LHCN-M2 (cell line): ENCODE results near the gene FNDC3B. TPM values are rescaled to one million over a fixed set of nuclear protein-coding genes. Genes with fewer than 3 reads are reported as not detected.
"Not testable (repeated sequence)": the region's sequence is repeated elsewhere in the genome, so short reads cannot be mapped to it uniquely, and the experiment has no call there.

Experiments
- DNase-seq: peaks from one replicate; pipeline ENCODE4 v3.0.0-alpha.2; 2012; ENCODE audit warnings: low read depth
- polyA plus RNA-seq: library from polyadenylated mRNA; unstranded; fragments of >200 nt; gene quantifications from one replicate; pipeline ENCODE4 v1.2.1, GENCODE V29; 2012; ENCODE audit warnings: missing spikeins
- total RNA-seq: library from RNA; depleted of rRNA; stranded (reverse); fragments of >200 nt; gene quantifications from 2 replicates; pipeline ENCODE4 v1.2.3, GENCODE V29; 2014; rRNA removed

FNDC3B gene
- total RNA-seq, result 38.6 and 40.4 TPM in 2 replicates
- 29.0 TPM for polyA plus RNA-seq

GRCh38 chr3:172039436-172040077 lies at the start of gene FNDC3B:
TSS of gene FNDC3B (plus strand) at chr3:172039578. CDS start at chr3:172112480, 72,902 bp downstream.
- DNase-seq, result peak; percentile 93

- DNase-seq, result not testable (repeated sequence)
These were observed 49.1 kb upstream of the FNDC3B start for GRCh38 chr3:171990239-171990638.

- DNase-seq, result no peak
These were observed 48.2 kb upstream of the FNDC3B start for GRCh38 chr3:171991166-171991565.

- peak; percentile 80 for DNase-seq
These were observed 44.5 kb upstream of the FNDC3B start for GRCh38 chr3:171994646-171995428.

GRCh38 chr3:171995486-171995885 lies 43.9 kb upstream of the FNDC3B start:
- DNase-seq, result no peak

GRCh38 chr3:171996178-171996817 lies 43.1 kb upstream of the FNDC3B start:
- no peak for DNase-seq

- not testable (repeated sequence) for DNase-seq
These were observed 40.6 kb upstream of the FNDC3B start for GRCh38 chr3:171998731-171999130.

GRCh38 chr3:172001616-172002015 lies 37.8 kb upstream of the FNDC3B start:
- not testable (repeated sequence) for DNase-seq

- DNase-seq, result no peak
These were observed 36.8 kb upstream of the FNDC3B start for GRCh38 chr3:172002512-172003078.

- DNase-seq, result no peak
These were observed 36.2 kb upstream of the FNDC3B start for GRCh38 chr3:172003146-172003545.

- DNase-seq, result no peak
These were observed 32.4 kb upstream of the FNDC3B start for GRCh38 chr3:172007065-172007370.

- DNase-seq, result no peak
These were observed 29.6 kb upstream of the FNDC3B start for GRCh38 chr3:172009803-172010202.

GRCh38 chr3:172012775-172013174 lies 26.6 kb upstream of the FNDC3B start:
- DNase-seq, result no peak

GRCh38 chr3:172014145-172014544 lies 25.2 kb upstream of the FNDC3B start:
- no peak for DNase-seq

GRCh38 chr3:172018364-172018763 lies 21.0 kb upstream of the FNDC3B start:
- no peak for DNase-seq

GRCh38 chr3:172020763-172021162 lies 18.6 kb upstream of the FNDC3B start:
- DNase-seq, result no peak

- no peak for DNase-seq
These were observed 18.2 kb upstream of the FNDC3B start for GRCh38 chr3:172021164-172021563.

- no peak for DNase-seq
These were observed 17.5 kb upstream of the FNDC3B start for GRCh38 chr3:172021859-172022258.

GRCh38 chr3:172023915-172024314 lies 15.5 kb upstream of the FNDC3B start:
- DNase-seq, result no peak

GRCh38 chr3:172024679-172025078 lies 14.7 kb upstream of the FNDC3B start:
- DNase-seq, result no peak

- no peak for DNase-seq
These were observed 9.8 kb upstream of the FNDC3B start for GRCh38 chr3:172029425-172030098.

GRCh38 chr3:172030181-172030580 lies 9.2 kb upstream of the FNDC3B start:
- DNase-seq, result no peak
